ENCODE measurements around the gene GMCL1. TPM values are rescaled to one million over a fixed set of nuclear protein-coding genes. Genes with fewer than 3 reads are reported as not detected.

Gene GMCL1
- total and polyA plus RNA-seq, 9 of the 15 experiments (the other 6 are each of a cell fraction or from before 2014, with no cell fraction given), result 7.0 to 27.3 (median 15.4) TPM

DNA sequence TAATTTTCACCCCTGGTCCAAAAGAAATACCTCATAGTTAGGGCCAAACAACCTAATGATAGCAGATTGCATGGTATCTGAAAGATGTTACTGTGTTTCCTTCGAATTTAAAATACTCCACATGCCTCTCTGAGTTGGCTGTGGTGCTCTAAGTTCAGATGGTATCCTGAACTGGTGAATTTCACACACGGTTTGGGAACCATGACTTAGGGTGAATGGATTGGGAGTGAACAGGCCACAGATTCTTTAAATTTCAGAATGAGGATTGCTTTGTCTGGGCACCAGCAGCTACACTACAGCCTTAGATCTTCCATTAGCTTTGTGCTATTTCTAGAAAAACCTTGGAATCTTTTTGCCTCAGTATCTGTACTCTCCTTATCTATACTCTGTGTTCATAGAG, 6.2 kb downstream of the GMCL1 start:
- POLR2A ChIA-PET, result interaction anchor here (0.7 to 1.6 kb wide), 2 partner anchors 12 to 83 kb away, joined by 3 to 7 read pairs; no protein-coding TSS in a partner anchor
- peak; percentile 12; the same call in 1 of the 3 replicates for ATAC-seq
- no peak overlapping the region for H2AFZ ChIP-seq (ENCODE audit: low read depth, low read length)
- peaks cover 66% of the 10 kb centered on the region for H3K79me2 ChIP-seq (ENCODE audit: control insufficient read depth, insufficient read depth, low read length)
- no peaks in the 10 kb centered on the region for H3K9me3 ChIP-seq (replicated peaks; ENCODE audit: control insufficient read depth, insufficient read depth, low read depth, low read length)
- no peaks in the 10 kb centered on the region for H3K27me3 ChIP-seq (ENCODE audit: control insufficient read depth in 2 of 2, insufficient read depth in 2 of 2, low read length in 2 of 2)
- 43% methylated on average over 2 of the region's 2 CpGs for WGBS (ENCODE audit: insufficient coverage, low coverage, missing lambda C conversion rate)
- peaks cover 45% of the 10 kb centered on the region for H3K36me3 ChIP-seq (ENCODE audit: control insufficient read depth, insufficient read depth, low read length)
- H3K4me3 ChIP-seq, result no peak overlapping the region
- no peak overlapping the region for H3K4me2 ChIP-seq (ENCODE audit: insufficient read depth, low read length)
- no peak for TF ChIP-seq FOXP1 (CRISPR knock-in tag; IDR thresholded peaks at IDR 0.05)
- no peak for TF ChIP-seq PYGO2 (tag; IDR thresholded peaks at IDR 0.05)
- no peak for TF ChIP-seq MNT (conservative IDR thresholded peaks at IDR 0.05)
- TF ChIP-seq, protein P1, sequence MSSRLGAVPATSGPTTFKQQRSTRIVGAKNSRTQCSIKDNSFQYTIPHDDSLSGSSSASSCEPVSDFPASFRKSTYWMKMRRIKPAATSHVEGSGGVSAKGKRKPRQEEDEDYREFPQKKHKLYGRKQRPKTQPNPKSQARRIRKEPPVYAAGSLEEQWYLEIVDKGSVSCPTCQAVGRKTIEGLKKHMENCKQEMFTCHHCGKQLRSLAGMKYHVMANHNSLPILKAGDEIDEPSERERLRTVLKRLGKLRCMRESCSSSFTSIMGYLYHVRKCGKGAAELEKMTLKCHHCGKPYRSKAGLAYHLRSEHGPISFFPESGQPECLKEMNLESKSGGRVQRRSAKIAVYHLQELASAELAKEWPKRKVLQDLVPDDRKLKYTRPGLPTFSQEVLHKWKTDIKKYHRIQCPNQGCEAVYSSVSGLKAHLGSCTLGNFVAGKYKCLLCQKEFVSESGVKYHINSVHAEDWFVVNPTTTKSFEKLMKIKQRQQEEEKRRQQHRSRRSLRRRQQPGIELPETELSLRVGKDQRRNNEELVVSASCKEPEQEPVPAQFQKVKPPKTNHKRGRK (tag; IDR thresholded peaks at IDR 0.05), result no peak
- in situ Hi-C loops (cut with MboI), result no loop called here
- no peak for FAIRE-seq
- H3K4me1 ChIP-seq (replicated peaks in 1 of 2; ENCODE audit: control insufficient read depth in 2 of 2, insufficient read depth in 2 of 2, low read length in 2 of 2), result peaks cover 5 to 10% of the 10 kb centered on the region in 2 experiments; a peak in 4 of 5 replicates
- intact Hi-C loops (cut with micrococcal nuclease), result no loop called here
- CTCF ChIA-PET (ENCODE audit: low intra/inter-chr PET ratio), result no interaction called here
- no peak for DNase-seq (ENCODE audit: extremely low read depth in 1 of 4, low spot score in 3 of 4)
- no peak overlapping the region for H3K27ac ChIP-seq (ENCODE audit: extremely low read depth, low read depth, low read length)
- no peak overlapping the region for H3K9ac ChIP-seq (ENCODE audit: insufficient read depth in 1 of 2, low read depth in 2 of 2, low read length in 2 of 2)
- BruUV-seq (replicated peaks), result no TSS peak
- H3K9me1 ChIP-seq (ENCODE audit: control insufficient read depth, insufficient read depth, low read length), result no peaks in the 10 kb centered on the region
- no peaks in the 10 kb centered on the region for H4K20me1 ChIP-seq (replicated peaks; ENCODE audit: control insufficient read depth, insufficient read depth, low read length)
